D341Med (cell line): Measurements from ENCODE around the gene C11orf21.

Experiments used
- DNase-seq: peaks from one replicate; pipeline ENCODE4 v3.0.0; 2012; ENCODE audit warnings: low spot score

C11orf21 gene

GRCh38 chr11:2260491-2261364 lies 41.0 kb downstream of the C11orf21 start:
- DNase-seq = no peak

- DNase-seq = no peak
These were observed 41.7 kb downstream of the C11orf21 start for GRCh38 chr11:2259897-2260451.

- no peak for DNase-seq
These were observed 42.3 kb downstream of the C11orf21 start for GRCh38 chr11:2259466-2259830.

- DNase-seq = no peak
These were observed 42.9 kb downstream of the C11orf21 start for GRCh38 chr11:2258501-2259465.

- DNase-seq = no peak
These were observed 44.6 kb downstream of the C11orf21 start for GRCh38 chr11:2256951-2257700.

- DNase-seq = no peak
These were observed 45.3 kb downstream of the C11orf21 start for GRCh38 chr11:2256293-2256913.

GRCh38 chr11:2252018-2252417 lies 49.7 kb downstream of the C11orf21 start:
- no peak for DNase-seq

- DNase-seq = no peak
These were observed 50.6 kb downstream of the C11orf21 start for GRCh38 chr11:2251138-2251537.

GRCh38 chr11:2250485-2250884 lies 51.2 kb downstream of the C11orf21 start:
- no peak for DNase-seq

GRCh38 chr11:2250041-2250440 lies 51.7 kb downstream of the C11orf21 start:
- DNase-seq = no peak

GRCh38 chr11:2249189-2249916 lies 52.4 kb downstream of the C11orf21 start:
- DNase-seq = no peak

- DNase-seq = no peak
These were observed 53.0 kb downstream of the C11orf21 start for GRCh38 chr11:2248762-2249161.

- DNase-seq = no peak
These were observed 53.5 kb downstream of the C11orf21 start for GRCh38 chr11:2248242-2248641.

GRCh38 chr11:2247496-2247895 lies 54.2 kb downstream of the C11orf21 start:
- DNase-seq = no peak
